ENCODE data around the gene CACNA1A. TPM values are rescaled to one million over a fixed set of nuclear protein-coding genes. Genes with fewer than 3 reads are reported as not detected.

CACNA1A gene
- total RNA-seq, 6 experiments from 2014 or later, result 1.3 to 13.2 (median 10.0) TPM

- Mint-ChIP-seq H3K4me1 (ENCODE audit: low read depth) (no peaks in the 10 kb centered on the region; the same call in 1 of the 2 replicates), H3K36me3 (ENCODE audit: low read depth) (no peaks in the 10 kb centered on the region), H3K27me3 (ENCODE audit: insufficient read depth) (peaks cover 34% of the 10 kb centered on the region), H3K4me3 (no peak overlapping the region), H3K9me3 (no peaks in the 10 kb centered on the region), H3K27ac (no peak overlapping the region)
- no peak for TF ChIP-seq CTCF (IDR thresholded peaks at IDR 0.05)
- DNase-seq, result no peak
These were observed 46.2 kb downstream of the CACNA1A start for GRCh38 chr19:13460045-13460444.

- Mint-ChIP-seq H3K4me1 (ENCODE audit: low read depth) (no peaks in the 10 kb centered on the region; the same call in 1 of the 2 replicates), H3K36me3 (ENCODE audit: low read depth) (no peaks in the 10 kb centered on the region), H3K27me3 (ENCODE audit: insufficient read depth) (peaks cover 34% of the 10 kb centered on the region), H3K27ac (no peak overlapping the region), H3K4me3 (no peak overlapping the region), H3K9me3 (no peaks in the 10 kb centered on the region)
- no peak for TF ChIP-seq CTCF (IDR thresholded peaks at IDR 0.05)
- no peak for DNase-seq
These were observed 46.9 kb downstream of the CACNA1A start for GRCh38 chr19:13459351-13459750.

DNA sequence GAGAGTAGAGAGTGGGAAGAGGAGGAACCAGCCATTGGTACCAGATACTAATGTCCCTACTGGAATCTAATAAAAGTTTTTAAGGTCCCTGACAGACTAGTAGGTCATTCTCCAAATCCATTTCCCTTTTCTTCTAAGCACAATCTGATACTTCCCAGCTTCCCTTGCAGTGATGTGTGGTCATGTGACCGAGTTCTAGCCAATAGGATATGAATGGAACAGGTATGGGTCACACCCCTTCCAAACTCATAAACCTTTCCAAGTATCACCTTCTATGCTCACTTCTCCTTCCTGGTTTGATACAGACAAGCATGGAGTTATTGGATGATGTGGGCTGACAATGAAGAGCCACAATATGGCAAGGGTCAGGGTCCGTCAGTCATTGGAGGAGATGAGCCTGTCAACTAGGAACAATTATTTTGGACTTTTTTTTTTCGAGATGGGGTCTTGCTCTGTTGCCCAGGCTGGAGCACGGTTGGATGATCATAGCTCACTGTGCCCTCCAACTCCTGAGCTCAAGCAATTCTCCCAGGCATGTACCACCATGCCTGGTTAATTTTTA is 54.8 kb downstream of the CACNA1A start:
- no peaks in the 10 kb centered on the region for H3K4me1 Mint-ChIP-seq (ENCODE audit: low read depth)
- no peak overlapping the region for H3K27ac Mint-ChIP-seq
- TF ChIP-seq CTCF (IDR thresholded peaks at IDR 0.05), result no peak
- no peak for DNase-seq
- peaks cover 14% of the 10 kb centered on the region for H3K36me3 Mint-ChIP-seq (ENCODE audit: low read depth)
- no peaks in the 10 kb centered on the region; the same call in 1 of the 2 replicates for H3K27me3 Mint-ChIP-seq (ENCODE audit: insufficient read depth)
- H3K4me3 Mint-ChIP-seq, result no peak overlapping the region
- H3K9me3 Mint-ChIP-seq, result peaks cover 16% of the 10 kb centered on the region

GRCh38 chr19:13447978-13448377 is 58.3 kb downstream of the CACNA1A start:
- DNase-seq, result no peak

GRCh38 chr19:13441810-13442512 is 64.3 kb downstream of the CACNA1A start:
- Mint-ChIP-seq H3K4me3 (no peak overlapping the region), H3K27me3 (ENCODE audit: insufficient read depth) (peaks cover 2% of the 10 kb centered on the region; the same call in 1 of the 2 replicates), H3K4me1 (ENCODE audit: low read depth) (no peaks in the 10 kb centered on the region), H3K9me3 (no peaks in the 10 kb centered on the region; the same call in 1 of the 2 replicates), H3K36me3 (ENCODE audit: low read depth) (no peaks in the 10 kb centered on the region), H3K27ac (no peak overlapping the region)
- TF ChIP-seq CTCF (IDR thresholded peaks at IDR 0.05), result no peak
- peak; percentile 15 for DNase-seq

More at GRCh38 chr19:13447978-13448377, 58.3 kb downstream of the CACNA1A start:
- H3K9me3 Mint-ChIP-seq, result peaks cover 16% of the 10 kb centered on the region
- peaks cover 14% of the 10 kb centered on the region for H3K36me3 Mint-ChIP-seq (ENCODE audit: low read depth)
- no peak for TF ChIP-seq CTCF (IDR thresholded peaks at IDR 0.05)
- H3K4me1 Mint-ChIP-seq (ENCODE audit: low read depth), result no peaks in the 10 kb centered on the region
- no peak overlapping the region for H3K27ac Mint-ChIP-seq
- no peaks in the 10 kb centered on the region; the same call in 1 of the 2 replicates for H3K27me3 Mint-ChIP-seq (ENCODE audit: insufficient read depth)
- H3K4me3 Mint-ChIP-seq, result no peak overlapping the region
